NCI-H345 (cell line): Measurements from ENCODE around the gene RXRA.
"Not testable (repeated sequence)": the region's sequence is repeated elsewhere in the genome, so short reads cannot be mapped to it uniquely, and the experiment has no call there.

Experiments
- DNase-seq: peaks from one replicate; lab custom pipeline; 2025; lab: John Stamatoyannopoulos, UW

Gene RXRA

GRCh38 chr9:134307674-134308638 lies 18.3 kb upstream of the RXRA start:
- no peak for DNase-seq

DNA sequence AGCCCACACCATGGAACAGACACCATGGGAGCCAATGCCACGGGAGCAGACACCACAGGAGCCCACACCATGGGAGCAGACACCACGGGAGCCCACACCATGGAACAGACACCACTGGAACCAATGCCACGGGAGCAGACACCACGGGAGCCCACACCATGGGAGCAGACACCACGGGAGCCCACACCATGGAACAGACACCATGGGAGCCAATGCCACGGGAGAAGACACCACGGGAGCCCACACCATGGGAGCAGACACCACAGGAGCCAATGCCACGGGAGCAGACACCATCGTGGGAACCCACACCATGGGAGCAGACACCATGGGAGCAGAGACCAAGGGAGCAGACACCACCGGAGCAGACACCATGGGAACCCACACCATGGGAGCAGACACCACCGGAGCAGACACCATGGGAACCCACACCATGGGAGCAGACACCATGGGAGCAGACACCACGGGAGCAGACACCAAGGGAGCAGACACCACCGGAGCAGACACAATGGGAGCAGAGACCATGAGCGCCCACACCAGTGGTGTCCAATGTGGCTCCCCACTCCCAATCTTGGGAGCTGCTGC lies 17.5 kb upstream of the RXRA start:
- DNase-seq, result not testable (repeated sequence)

GRCh38 chr9:134313470-134313869 lies 12.8 kb upstream of the RXRA start:
- no peak for DNase-seq

DNA sequence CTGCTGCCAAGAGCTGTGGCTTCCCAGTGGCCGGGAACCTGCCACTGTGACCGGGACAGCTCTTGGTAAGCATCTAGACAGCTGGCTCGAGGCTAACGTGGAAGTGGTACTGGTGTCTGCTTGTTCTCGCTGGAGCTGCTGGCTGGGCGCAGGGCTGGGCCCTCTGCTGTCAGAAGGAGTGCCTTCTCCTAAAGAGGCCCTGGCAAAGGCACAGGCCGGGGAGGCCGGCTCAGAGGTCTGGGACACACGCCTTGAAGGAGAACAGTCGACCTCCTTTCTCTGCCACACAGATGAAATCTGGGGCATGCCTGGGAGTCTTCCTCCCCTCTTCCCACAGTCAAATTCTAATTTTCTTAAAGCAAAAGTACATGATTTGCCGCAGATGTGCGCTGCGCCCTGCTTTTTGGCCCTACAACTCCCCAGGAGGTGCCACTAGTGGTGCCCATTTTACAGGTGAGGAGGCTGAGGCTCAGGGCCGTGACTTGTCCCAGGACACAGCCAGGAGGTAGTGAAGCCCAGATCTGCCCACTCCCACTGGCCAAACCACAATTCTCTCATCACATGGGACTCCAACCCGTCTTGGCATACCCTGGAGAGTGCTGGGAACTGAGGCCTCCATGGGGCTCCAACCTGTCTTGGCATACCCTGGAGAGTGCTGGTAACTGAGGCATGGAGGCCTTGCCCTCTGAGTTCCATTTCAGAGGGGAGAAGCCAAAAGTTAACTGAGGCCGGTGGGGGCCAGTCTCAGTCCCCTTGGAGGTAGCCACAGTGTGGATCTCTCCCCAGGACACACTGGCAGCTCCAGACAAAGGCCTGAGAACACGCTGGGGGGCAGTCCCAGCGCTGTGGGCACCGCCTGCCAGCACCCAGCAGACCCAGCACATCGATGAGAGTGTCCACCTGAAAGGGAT lies 12.0 kb upstream of the RXRA start:
- no peak for DNase-seq

DNA sequence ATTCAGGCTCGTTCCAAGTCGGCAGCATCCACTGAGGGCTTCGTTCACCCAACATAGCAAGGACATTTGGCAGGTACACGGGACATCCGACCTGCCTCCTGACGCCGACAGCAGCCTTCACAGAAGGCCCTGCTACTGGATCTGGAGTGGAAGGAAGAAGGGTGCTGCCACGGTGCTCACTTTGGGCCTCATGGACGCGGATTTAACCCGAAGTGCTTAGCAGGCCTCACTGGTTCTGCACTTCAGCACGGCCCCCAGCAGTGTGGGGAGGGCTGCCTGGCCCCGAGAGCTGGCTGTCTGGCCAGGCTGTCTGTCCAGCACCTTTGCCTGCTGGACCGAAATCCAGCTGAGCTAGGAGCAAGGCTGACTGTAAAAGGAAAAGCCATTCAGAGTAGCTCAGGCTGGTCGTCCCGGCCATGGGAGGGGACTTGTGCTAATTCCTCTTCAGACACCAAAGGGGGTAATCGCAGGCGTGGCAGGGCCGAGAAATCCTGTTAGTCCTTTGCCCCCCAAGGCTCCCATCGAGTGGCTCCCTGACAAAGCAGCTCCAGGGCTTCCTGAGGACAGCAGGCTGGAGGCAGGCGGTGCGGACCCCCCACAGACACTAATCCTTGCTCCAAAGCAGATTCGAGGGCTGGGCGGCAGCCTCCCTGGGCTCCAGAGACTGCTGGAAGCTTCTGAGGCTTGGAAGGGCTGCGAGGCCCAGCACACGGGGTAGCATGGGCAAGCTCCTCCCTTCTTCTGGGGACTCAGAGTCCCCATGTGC lies 11.1 kb upstream of the RXRA start:
- no peak for DNase-seq

DNA sequence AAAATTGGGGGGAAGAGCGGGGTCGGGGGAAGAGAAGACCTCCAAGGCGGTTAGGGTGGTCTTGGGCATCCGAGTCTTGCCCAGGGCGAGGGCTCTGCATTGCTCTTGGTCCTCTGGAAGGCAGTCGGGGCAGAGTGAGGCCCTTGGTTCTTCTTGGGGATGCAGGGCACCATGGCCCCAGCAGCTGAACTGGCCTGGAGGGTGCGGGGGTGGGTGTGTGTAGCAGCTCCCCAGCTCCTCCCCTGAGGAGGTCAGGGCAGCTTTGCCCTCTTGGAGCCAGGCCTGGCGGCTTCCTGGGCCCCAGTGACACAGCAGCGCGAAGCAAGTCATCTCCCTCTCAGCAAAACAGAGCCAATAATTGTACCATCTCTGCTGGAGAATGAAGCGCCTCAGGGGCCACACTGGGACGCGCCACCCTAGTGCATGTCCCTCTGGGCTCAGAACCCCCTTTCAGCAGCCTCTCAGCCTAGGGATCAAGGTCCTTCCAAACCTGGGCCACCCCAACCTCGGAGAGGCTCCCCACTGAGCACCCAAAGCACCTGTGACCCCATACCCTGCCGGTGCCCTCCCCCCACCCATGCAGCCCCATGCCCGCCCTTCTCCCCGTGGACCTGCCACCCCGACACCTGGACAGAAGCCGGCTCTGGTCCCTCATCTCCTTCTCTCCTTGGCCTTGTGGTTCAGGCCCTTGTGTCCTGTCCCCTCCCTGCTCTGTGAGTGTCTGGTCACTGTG lies 10.4 kb upstream of the RXRA start:
- no peak for DNase-seq

DNA sequence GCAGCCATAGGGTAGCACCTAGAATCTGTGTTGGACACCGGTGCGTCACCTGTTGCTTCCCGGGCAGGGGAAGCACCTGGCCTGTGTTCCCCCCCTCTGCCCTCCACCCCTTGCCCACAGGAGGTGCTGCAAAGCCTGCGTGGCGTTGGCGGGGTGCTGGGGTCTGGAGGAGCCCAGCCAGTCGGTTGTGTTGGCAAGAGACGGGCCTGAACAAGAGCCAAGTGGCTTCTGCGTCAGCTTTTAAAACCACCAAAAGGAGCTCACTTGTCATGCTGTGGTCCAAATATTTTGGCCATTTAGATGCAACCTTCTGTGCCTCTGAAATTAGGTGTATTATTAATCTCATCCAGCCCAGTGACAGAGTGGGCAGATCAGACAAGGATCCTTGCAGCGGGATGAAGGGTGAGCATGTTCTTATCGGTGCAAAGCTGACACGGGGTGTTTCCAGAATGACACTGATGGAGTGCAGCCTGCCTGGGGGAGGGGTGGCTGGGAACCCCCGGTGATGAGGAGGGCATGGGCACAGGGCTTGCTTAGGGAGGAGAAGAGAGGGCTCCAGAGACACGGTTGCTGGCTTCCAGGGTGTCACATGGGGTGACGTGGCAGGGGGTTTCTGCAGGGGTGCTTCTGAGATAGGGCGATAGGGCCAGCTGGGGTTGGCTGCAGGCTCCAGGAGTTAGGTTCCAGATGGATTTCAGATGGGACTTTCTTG lies 9.7 kb upstream of the RXRA start:
- no peak for DNase-seq

DNA sequence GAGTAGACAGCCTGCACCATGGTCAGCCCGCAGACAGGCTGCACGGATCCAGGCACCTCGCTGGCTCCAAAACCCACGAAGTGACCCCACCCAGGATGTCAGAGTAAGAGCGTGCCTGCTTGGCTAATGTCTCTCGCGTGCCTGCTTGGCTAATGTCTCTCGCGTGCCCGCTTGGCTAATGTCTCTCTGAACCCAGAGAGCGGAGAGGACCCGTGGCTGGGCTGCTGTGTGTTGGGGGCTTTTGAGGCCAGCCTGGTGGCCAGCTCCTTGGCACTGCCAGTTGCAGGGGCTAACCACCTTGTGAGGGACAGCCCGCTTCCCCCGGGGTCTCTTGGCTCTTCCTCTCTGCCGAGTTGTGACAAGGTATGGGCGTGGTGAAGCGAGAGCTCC lies 8.9 kb upstream of the RXRA start:
- no peak for DNase-seq

- DNase-seq, result no peak
Observed at GRCh38 chr9:134317790-134318414, 8.4 kb upstream of the RXRA start.

GRCh38 chr9:134318481-134318891 lies 7.8 kb upstream of the RXRA start:
- no peak for DNase-seq

DNA sequence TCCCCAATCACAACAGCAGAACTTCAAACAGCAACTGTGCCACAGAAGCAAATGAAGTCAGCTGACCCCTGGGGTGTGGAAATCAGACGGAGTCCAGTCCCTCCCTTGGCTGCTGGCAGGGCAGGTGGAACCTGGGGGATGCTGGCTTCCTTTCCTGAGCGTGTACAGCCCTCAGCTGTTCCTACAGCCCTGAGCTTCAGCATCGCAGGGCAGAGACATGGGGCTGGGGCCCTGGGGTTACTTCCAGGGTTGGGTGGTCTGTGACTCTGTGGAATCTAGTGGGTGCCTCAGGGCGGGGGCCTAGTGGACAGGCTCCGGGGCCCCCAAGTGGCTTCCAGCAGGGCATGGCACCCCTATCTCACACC lies 7.3 kb upstream of the RXRA start:
- no peak for DNase-seq

DNA sequence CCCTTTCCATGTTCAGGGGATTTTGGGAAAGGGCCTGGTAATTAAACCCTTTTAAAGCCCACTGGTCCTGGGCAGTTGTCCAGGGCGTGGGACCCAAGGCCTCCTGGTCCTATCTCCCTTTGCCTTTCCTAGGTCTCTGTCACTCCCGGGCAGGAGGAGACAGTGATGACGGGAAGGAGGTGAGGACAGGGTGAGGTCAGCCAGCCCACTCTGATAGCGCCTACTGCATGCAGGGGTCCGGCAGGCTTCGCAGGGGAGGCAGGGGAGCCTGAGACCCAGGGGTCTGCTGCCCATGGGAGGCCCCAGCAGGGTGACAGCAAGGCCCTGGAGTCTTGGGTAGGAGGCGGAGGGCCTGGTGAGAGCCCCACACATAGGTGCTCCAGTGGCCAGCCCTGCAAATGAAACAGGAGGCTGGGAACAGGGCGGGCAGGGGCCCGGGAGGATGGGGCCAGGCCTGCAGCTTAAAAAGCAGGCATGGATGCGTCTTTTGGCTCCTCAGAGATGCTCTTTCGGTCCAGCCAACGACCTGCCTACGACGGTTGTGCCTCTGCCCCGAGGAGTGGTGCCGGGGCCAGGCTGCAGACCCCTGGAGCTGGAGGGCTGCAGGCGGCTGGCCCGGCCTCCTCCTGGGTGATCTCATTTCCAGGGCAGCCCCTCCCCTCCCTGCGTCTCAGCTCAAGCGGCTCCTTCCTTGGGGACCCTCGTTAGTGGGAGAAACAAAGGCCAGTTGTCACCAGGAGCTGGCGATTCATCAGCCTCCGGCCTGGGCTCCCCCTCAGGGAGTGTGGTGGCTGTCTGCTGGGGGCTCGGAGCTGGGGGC lies 6.7 kb upstream of the RXRA start:
- DNase-seq, result no peak

- DNase-seq, result no peak
Observed at GRCh38 chr9:134320126-134320867, 6.0 kb upstream of the RXRA start.

DNA sequence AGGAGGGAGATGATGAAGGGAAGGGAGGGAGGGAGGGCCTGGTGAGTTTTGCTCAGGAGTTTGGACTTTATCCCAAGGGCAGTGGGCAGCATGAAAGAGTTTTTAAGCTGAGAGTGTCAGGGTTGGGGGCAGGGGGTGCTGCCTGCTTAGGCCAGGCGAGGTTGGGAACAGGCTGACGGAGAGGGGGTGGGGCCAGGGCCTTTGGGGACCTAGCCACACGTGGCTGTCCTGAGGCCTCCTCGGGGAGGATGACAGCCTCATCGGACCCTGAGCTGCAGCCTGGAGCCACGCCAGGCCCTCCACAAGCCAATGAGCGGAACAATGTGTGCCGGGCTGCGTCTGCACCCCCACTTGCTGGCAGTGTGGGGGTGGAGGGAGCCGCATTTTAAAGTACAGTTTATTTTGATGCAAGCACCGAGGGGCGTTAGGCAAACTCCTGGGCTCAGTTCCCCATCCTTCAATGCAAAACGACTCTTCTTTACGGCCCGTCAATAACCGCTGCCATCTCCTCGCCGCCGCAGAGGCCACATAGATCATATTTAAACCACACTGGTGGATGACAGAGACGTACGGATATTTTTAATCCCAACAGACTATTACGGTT lies 5.3 kb upstream of the RXRA start:
- no peak for DNase-seq

GRCh38 chr9:134321531-134321930 lies 4.7 kb upstream of the RXRA start:
- DNase-seq, result no peak

GRCh38 chr9:134321946-134322741 lies 4.1 kb upstream of the RXRA start:
- DNase-seq, result no peak

GRCh38 chr9:134322781-134323241 lies 3.4 kb upstream of the RXRA start:
- DNase-seq, result no peak
